GF-D8 (cell line): Measurements from ENCODE around the gene A1BG.
"Not testable (repeated sequence)": the region's sequence is repeated elsewhere in the genome, so short reads cannot be mapped to it uniquely, and the experiment has no call there.

ENCODE experiments used
- DNase-seq: peaks from one replicate; lab custom pipeline; 2025; lab: John Stamatoyannopoulos, UW

Gene A1BG

DNA sequence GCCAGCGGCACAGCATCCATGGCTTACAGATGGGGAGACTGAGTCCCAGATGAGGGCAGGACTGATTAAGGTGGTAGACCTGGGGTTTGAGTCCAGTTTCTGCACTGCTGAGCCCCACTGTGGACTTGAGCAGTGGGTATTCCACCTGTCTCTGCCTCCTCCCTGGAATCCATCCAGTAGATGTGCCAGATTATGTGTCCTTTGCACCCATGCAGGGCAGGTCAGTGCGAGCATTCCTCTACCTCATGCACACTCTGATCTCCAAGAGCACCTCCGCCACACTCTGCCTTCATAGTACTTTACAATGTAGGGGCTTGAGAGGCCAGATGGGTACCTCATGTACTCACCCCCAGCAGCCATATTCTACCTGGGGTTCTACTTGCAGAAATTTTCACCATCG lies 16.5 kb downstream of the A1BG start:
- no peak for DNase-seq

GRCh38 chr19:58336216-58336615 lies 17.1 kb downstream of the A1BG start:
- DNase-seq = no peak

GRCh38 chr19:58335630-58336029 lies 17.7 kb downstream of the A1BG start:
- no peak for DNase-seq

DNA sequence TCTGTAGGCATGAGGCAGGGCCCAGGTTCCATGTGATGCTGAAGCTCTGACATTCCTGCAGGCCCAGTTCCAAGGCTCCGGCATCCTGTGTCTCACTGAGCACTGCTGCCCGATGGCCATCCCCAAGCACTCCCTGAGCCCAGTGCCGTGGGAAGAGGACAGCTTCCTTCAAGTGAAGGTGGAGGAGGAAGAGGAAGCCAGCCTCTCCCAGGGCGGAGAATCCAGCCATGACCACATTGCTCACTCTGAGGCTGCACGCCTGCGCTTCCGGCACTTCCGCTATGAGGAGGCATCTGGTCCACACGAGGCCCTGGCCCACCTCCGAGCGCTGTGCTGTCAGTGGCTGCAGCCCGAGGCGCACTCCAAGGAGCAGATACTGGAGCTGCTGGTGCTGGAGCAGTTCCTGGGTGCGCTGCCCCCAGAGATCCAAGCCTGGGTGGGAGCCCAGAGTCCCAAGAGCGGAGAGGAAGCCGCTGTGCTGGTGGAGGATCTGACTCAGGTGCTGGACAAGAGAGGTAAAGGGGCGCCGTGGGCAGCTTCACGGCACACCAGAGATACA lies 18.5 kb downstream of the A1BG start:
- no peak for DNase-seq

DNA sequence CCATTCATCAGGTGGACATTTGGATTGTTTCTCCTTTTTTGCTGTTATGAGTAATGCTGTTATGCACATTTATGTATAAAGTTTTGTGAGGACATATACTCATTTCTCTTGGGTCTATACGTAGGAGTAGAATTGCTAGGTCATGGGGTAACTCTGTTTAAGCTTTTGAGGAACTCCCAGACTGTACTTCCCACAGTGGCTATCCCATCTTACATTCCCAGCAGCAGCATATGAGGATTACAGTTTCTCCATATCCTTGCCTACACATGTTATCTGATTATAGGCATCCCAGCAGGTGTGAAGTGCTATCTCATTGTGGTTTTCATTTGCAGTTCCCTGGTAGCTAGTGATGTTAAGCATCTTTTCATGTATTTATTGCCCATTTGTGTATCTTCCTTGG lies 20.6 kb downstream of the A1BG start:
- no peak for DNase-seq

DNA sequence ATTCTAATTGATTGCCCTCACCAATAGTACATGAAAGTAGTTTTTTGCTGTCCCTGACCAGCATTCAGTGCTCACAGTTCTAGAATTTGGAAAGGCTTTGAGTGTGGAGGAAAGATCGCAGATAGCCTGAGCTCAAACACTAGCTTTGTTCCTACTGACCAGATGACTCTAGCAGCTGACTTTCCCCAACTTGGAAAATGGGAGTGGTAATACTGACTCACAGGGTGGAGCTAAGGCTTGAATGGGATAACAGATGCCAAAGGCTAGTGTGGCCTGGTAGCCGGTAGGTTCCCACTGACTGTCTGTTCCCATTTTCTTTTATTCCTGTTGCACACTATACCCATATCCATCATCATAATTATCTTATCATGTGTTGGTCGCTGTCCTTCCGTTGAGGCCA lies 22.8 kb downstream of the A1BG start:
- DNase-seq = no peak

DNA sequence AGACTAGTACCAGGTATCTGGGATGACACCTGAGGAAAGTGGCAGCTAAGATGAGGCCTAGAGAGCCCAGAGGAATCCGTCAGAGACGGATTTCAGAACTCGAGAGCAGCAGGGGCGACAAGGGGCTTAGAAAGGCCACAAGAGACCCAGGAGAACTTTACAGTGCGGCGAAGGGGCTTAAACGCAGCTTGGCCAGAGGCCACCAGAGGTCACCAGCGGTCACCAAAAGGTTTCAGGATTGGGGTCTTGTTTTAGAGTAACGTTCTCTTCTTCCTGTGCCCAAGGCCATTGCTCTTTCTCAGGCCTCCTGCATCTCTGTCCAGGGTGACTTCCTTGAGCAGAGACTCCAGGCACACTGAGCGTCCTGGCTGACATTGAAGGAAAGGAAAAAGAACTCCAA lies 24.3 kb downstream of the A1BG start:
- DNase-seq = peak; percentile 6

DNA sequence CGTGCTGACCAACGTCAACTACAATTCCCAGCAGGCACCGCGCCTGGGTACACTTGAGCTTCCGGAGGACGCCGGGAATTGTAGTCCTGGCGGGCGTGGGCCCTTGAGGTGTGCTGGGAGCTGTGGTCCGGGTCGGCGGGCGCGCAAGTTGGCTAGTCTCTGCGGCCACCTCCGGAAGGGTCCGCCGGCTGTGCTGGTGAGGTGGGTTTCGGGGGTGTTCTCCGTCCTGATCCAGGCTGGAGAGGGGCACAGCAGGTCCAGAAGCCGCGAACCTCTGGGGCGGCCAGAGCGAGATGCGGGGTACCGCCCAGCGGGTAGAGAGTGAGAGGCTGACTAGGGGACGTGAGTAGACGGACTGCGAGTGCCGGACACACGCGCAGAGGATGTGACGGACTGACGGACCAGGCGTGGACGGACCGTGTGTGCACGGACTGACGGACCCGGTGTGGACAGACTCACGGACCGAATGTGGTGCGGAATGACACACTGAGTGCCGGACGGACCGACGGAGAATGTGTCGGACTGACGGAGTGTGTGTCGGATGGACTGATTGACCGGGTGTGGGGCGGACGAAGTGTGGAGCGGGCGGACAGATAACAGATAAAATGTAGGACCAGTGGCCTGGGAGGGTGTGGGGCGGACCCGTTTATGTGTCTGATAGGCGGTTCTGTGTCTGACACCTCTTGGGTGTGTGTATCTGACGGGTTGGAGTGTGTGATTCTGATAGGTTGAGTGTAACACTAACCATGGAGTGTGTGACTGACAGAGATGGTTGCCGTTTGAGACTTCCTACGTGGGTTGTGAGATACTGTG lies 26.2 kb downstream of the A1BG start, which contains the start of gene ZSCAN22:
TSS of gene ZSCAN22 (plus strand) at position 81 of the 813 bp plus-strand sequence. CDS start 7,809 bp downstream, outside the sequence.
- DNase-seq = peak; percentile 75

DNA sequence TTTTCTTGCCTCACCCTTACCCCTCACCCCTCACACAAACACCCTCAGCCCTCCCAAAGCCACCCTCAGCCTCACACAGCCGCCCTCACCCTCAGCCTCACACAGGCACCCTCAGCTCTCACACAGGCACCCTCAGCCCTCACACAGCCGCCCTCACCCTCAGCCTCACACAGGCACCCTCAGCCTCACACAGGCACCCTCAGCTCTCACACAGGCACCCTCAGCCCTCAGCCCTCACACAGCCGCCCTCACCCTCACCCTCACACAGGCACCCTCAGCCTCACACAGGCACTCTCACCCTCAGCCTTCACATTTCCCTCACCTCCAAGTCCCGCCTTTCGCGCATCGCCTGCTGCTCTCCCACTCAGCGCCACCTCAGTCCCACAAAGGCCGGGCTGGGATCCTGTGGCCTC lies 26.8 kb downstream of the A1BG start:
- no peak for DNase-seq

DNA sequence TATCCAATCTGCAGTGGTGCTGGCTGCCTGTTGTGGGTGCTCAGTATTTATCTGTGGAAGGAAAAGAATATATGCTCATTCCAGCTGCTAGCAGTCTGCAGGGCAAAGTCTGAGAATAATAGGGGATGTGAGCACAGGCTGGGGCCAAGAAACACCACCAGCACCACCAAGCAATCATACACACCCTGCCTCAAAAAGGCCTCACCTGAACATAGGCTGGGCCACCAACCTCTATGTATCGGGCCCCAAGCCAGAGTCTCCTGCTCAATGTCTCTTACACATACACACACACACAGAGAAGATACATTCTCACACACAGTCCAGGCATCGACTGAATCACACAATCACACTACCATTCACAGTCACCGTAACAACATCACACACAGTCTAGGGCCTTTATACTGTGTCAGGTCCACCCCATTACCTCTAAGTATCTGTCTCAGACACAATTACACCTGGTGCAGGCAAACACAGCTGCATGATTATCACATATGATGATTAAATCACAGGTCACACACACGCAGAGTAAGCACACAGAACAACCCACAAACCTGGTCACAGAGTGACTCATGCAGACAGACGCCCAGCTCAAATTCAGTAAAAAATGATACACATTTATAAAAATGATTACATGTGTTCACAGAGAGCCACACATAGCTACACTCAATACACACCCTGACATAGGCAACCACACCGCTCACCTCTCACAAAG lies 27.8 kb downstream of the A1BG start:
- no peak for DNase-seq

DNA sequence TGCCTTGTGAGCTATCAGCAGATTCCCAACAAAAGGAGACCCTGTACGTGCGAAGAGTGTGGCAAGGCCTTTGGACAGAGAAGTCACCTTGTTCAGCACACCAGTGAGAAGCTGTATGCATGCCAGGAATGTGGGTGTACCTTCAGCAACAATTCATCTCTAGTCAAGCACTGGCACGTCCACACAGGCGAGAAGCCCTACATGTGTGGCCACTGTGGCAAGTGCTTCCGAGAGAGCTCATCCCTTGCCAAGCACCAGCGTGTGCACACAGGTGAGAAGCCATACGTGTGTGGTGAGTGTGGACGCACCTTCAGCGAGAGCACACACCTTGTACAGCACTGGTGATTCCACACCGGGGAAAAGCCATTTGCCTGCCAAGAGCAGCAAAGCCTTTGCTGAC lies 34.1 kb downstream of the A1BG start:
- DNase-seq = no peak

- DNase-seq = no peak
Measured at GRCh38 chr19:58318297-58318696, 35.0 kb downstream of the A1BG start.

DNA sequence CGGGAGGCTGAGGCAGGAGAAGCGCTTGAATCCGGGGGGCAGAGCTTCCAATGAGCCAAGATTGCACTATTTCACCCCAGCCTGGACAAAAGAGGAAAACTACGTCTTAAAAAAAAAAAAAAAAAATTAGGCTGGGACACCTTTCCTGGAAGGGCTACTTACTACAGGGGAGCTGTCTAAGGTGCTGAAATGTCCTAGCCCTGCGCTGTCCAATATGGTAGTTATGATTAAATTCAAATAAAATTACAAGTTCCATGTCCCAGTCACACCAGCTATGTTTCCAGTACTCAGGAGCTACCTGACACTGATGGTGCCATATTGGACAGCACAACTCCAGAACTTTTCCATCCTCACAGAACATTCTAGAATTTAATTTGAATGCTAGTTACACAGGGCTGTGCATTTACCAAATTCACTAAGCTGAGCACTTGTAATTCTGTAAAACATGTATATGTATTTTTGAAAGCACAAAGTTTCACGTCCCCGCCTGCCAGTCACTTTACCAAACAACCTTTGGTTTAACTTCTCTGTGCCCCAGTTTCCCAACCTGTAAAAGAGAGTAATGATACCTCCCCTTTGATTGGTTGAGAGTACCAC lies 35.7 kb downstream of the A1BG start:
- no peak for DNase-seq

DNA sequence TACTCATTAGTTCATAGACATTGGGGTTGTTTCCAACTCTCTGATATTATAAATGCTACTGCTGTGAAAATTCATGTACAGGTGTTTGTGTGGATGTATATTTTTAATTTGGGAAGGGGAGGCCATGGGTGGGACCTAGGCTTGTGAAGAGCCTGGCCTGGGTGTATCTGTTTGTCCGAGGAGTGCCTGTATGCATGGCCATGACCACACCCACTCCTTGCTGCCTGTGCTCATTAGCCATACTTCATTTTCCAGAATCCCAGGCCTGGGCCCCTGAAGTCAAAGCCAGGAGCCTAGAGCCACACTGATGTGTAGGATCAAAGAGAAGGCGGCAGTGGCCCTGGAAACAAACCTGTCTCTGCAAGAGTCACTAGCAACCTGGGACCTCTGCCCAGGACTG lies 37.7 kb downstream of the A1BG start:
- DNase-seq = no peak

DNA sequence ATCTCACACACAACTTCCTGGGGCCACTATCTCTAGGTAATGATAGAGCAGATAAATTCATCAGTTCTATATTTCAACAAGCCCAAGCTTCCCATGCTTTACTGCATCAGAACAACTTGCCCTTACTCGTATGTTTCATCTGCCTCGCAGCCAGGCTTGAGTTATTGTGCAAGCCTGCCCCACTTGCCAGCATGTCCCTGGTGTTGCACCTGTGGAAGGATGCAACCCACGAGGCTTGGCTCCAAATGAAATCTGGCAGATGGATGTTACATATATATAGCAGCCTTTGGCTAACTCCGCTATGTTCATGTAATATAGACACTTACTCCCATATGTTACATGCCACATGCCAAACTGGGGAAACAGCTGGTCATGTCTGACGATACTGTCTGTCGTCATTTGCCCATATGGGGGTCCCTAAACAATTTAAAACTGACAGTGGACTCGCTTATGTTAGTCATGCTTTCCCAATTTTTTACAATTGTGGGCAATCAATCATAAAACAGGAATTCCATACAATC lies 41.9 kb downstream of the A1BG start:
- DNase-seq = no peak

DNA sequence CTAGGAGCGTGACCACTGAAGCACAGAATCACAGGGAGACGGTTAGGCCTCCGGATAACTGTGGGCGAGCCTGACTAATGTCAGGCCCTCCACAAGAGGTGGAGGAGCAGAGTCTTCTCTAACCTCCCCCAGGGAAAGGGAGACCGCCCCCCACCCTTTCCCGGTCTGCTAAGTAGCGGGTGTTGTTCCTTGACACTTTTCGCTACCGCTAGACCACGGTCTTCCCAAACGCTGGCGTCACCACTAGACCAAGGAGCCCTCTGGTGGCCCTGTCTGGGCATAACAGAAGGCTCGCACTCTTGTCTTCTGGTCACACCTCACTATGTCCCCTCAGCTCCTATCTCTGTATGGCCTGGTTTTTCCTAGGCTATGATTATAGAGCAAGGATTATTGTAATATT lies 42.6 kb downstream of the A1BG start:
- not testable (repeated sequence) for DNase-seq

DNA sequence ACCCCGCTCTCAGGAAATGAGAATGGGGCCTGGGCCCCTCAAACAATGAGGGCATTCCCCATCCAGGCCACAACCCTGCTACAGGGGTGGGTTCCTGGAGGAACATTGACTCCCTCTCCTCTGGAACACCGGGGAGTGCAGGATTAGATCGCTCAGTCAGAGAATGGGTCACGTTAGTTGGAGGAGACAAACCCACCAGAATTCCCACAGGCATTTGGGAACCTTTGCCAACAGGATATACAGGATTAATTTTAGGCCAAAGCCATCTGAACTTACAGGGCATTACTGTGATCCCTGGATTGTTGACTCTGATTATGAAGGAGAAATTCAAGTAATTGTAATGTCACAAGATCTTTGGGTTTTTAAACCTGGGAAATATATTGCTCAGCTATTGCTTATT lies 45.6 kb downstream of the A1BG start:
- no peak for DNase-seq

GRCh38 chr19:58305932-58306323 lies 47.4 kb downstream of the A1BG start:
- no peak for DNase-seq

- DNase-seq = peak; percentile 94
Measured at GRCh38 chr19:58305065-58305931, 48.0 kb downstream of the A1BG start, which contains the start of gene ERVK3-1. TSS of gene ERVK3-1 (plus strand) at chr19:58305377. CDS start at chr19:58312169, 6,792 bp downstream.

- DNase-seq = no peak
Measured at GRCh38 chr19:58304748-58305064, 48.6 kb downstream of the A1BG start.

DNA sequence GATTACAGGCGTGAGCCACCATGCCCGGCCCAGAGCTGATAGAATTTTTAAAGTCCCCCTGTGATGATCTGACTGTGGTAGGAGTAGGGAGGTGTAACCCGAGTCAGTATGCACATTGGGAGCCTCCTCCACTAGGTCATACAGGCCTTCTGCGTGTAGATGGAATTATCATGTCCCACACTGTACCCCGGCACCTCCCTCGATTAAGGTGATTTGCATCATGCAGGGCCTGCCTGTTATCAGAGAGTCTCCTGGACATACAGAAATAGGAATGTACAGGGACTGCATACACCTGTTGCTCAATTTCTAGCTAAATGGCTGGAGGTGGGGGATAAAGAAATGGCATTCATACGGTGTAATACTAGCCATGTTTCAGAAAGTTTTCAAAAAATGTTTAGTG lies 49.0 kb downstream of the A1BG start:
- no peak for DNase-seq

DNA sequence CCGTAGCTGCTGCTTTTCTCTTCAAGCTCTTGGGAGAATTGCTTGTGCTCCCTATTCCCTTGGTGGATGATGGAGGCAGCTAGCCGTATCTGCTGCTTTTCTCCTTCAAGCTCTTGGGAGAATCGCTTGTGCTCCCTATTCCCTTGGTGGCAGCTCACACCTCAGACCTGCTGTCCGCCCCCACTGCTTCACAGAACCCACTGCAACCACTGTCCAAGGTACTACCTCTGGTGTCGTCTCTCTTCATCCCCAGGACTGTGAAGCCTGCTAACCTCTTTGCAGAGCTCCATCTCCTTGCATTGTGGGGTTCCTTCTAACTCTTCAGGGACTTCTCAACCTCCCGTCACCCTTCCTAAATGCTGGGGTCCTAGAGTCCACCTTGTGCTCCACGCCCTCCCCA lies 52.7 kb downstream of the A1BG start:
- no peak for DNase-seq
